Right lobe of liver (tissue), 4 donors: ENCODE measurements around the gene IL1RL2.

Experiments used
- POLR2A ChIP-seq: fragments of 450-650 bp; IDR thresholded peaks from one replicate; pipeline ENCODE4 v1.6.1; 2017; ENCODE audit warnings: antibody characterized with exemption, mild to moderate bottlenecking
- TF ChIP-seq, protein P1 (sequence below), 4 donors: fragments of 200-600 bp in 3 of 4; fragments of 450-650 bp in 1 of 4; IDR thresholded peaks; one replicate each; pipeline versions ENCODE4 v1.5.1 to v1.8.0; 2016 to 2022; ENCODE audit warnings: antibody characterized with exemption in 4 of 4, mild to moderate bottlenecking in 2 of 4
- donor health status: DM: no; HTN: no; CAD: no.
- donor health status: DM: no; HTN: no; CAD: no.
- donor health status: DM: no; HTN: yes; CAD: no.

- TF ChIP-seq, protein P1, sequence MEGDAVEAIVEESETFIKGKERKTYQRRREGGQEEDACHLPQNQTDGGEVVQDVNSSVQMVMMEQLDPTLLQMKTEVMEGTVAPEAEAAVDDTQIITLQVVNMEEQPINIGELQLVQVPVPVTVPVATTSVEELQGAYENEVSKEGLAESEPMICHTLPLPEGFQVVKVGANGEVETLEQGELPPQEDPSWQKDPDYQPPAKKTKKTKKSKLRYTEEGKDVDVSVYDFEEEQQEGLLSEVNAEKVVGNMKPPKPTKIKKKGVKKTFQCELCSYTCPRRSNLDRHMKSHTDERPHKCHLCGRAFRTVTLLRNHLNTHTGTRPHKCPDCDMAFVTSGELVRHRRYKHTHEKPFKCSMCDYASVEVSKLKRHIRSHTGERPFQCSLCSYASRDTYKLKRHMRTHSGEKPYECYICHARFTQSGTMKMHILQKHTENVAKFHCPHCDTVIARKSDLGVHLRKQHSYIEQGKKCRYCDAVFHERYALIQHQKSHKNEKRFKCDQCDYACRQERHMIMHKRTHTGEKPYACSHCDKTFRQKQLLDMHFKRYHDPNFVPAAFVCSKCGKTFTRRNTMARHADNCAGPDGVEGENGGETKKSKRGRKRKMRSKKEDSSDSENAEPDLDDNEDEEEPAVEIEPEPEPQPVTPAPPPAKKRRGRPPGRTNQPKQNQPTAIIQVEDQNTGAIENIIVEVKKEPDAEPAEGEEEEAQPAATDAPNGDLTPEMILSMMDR (IDR thresholded peaks at IDR 0.05): no peak
- no peak for TF ChIP-seq POLR2A
Measured at GRCh38 chr2:102251849-102252203, 65.0 kb downstream of the IL1RL2 start.
